HepG2 (cell line): Measurements from ENCODE around the gene INSRR. TPM values are rescaled to one million over a fixed set of nuclear protein-coding genes. Genes with fewer than 3 reads are reported as not detected.

ENCODE experiments used
- ATAC-seq: fragments of 200-7000 bp; cut with Tn5 transposase; 3 replicates; pipeline ENCODE4 v1.9.1; 2020; ENCODE audit warnings: mild to moderate bottlenecking, moderate library complexity
- BruUV-seq: library from RNA; stranded (reverse); fragments of 400-500 nt; replicated peaks from 2 replicates; lab custom pipeline; 2021; lab: Mats Ljungman, UMichigan
- CTCF ChIA-PET: fragments of 300-600 bp; formaldehyde crosslinking; extraction: SDS; loops from one replicate; lab custom pipeline; 2021; ENCODE audit warnings: low total read pairs, inconsistent platforms, low intra/inter-chr PET ratio; lab: Yijun Ruan, JAX
- POLR2A ChIA-PET: fragments of 350-600 bp; sonication (Branson Sonifier 250); formaldehyde crosslinking; loops from one replicate; lab custom pipeline; 2020; ENCODE audit warnings: antibody characterized with exemption, inconsistent platforms; lab: Yijun Ruan, JAX
- DNase-seq: peaks from one replicate; pipeline ENCODE4 v3.0.0-alpha.2; 2015; ENCODE audit warnings: low spot score
- FAIRE-seq: peaks from 3 replicates; lab custom pipeline; 2011; peaks lifted over from hg19 to GRCh38; lab: Jason Lieb, UNC
- H2AFZ ChIP-seq: one replicate; pipeline ENCODE4 v1.6.1; 2011; ENCODE audit warnings: low read length, inconsistent platforms
- H3K27ac ChIP-seq: fragments of 300-600 bp; 3 replicates; pipeline ENCODE4 v1.8.0; 2011; ENCODE audit warnings: mixed run types, mild to moderate bottlenecking, mixed read lengths, low read length, inconsistent platforms; ENCODE audit not compliant: insufficient read depth; ENCODE audit errors: extremely low read length
- H3K27me3 ChIP-seq, 2 experiments: fragments of 200-600 bp in 1 of 2; 2 replicates in 1 of 2; 3 replicates in 1 of 2; pipeline versions ENCODE4 v1.6.0 to v1.8.0; 2011; ENCODE audit warnings: low read length in 2 of 2, mild to moderate bottlenecking in 2 of 2, moderate library complexity in 2 of 2, inconsistent platforms in 1 of 2; ENCODE audit not compliant: insufficient read depth in 2 of 2, control insufficient read depth in 1 of 2
- H3K36me3 ChIP-seq, 2 experiments: fragments of 200-600 bp in 1 of 2; replicated peaks in 1 of 2; 2 replicates in 1 of 2; 3 replicates in 1 of 2; pipeline versions ENCODE4 v1.5.1 to v1.8.0; 2011; ENCODE audit warnings: low read length in 2 of 2, inconsistent platforms in 1 of 2; ENCODE audit not compliant: insufficient read depth in 2 of 2, control insufficient read depth in 1 of 2
- H3K4me1 ChIP-seq: 2 replicates; pipeline ENCODE4 v1.5.1; 2012; ENCODE audit warnings: low read length, inconsistent platforms; ENCODE audit not compliant: insufficient read depth
- H3K4me2 ChIP-seq: 2 replicates; pipeline ENCODE4 v1.6.0; 2011; ENCODE audit warnings: low read depth, low read length, inconsistent platforms
- H3K4me3 ChIP-seq, 3 experiments: fragments of 200-600 bp in 1 of 3; sonication (generic), shearing (Covaris generic) in 1 of 3; replicated peaks in 1 of 3; 2 replicates each; pipeline ENCODE4 v1.5.1; 2011 to 2016; ENCODE audit warnings: low read length in 3 of 3, inconsistent platforms in 2 of 3, low read depth in 2 of 3, mild to moderate bottlenecking in 2 of 3, control low read depth in 1 of 3, mixed read lengths in 1 of 3; ENCODE audit not compliant: insufficient read depth in 1 of 3
- H3K79me2 ChIP-seq: one replicate; pipeline ENCODE4 v1.6.1; 2011; ENCODE audit warnings: low read length, inconsistent platforms; ENCODE audit not compliant: insufficient read depth
- H3K9ac ChIP-seq: 2 replicates; pipeline ENCODE4 v1.6.0; 2011; ENCODE audit warnings: mild to moderate bottlenecking, low read depth, low read length, inconsistent platforms; ENCODE audit not compliant: insufficient read depth
- H3K9me3 ChIP-seq: 2 replicates; pipeline ENCODE4 v1.5.1; 2012; ENCODE audit warnings: mild to moderate bottlenecking, low read length
- H4K20me1 ChIP-seq: 2 replicates; pipeline ENCODE4 v1.6.0; 2011; ENCODE audit warnings: inconsistent platforms, mild to moderate bottlenecking, low read length, moderate library complexity; ENCODE audit not compliant: insufficient read depth
- AGO2 ChIP-seq: fragments of 200-400 bp; formaldehyde crosslinking; optimal IDR thresholded peaks from 2 replicates; pipeline ENCODE3; 2017; ENCODE audit warnings: mild to moderate bottlenecking, low read depth, low read length, moderate library complexity
- ARID2 ChIP-seq: sonication (generic); formaldehyde crosslinking; IDR thresholded peaks from 2 replicates; pipeline ENCODE4 v1.8.1; 2022; ENCODE audit warnings: mild to moderate bottlenecking, missing genetic modification reagents, borderline replicate concordance
- ARNT ChIP-seq: fragments of 450-650 bp; IDR thresholded peaks from 2 replicates; pipeline ENCODE4 v1.6.1; 2017
- CCAR2 ChIP-seq: fragments of 200-400 bp; formaldehyde crosslinking; optimal IDR thresholded peaks from 2 replicates; pipeline ENCODE3; 2018; ENCODE audit warnings: low read depth, mild to moderate bottlenecking, low read length, moderate library complexity
- ETV6 ChIP-seq: sonication (generic); formaldehyde crosslinking; conservative IDR thresholded peaks from 2 replicates; pipeline ENCODE4 v1.4.0; 2020; ENCODE audit warnings: missing genetic modification reagents
- GFI1 ChIP-seq: sonication (generic); formaldehyde crosslinking; IDR thresholded peaks from 2 replicates; pipeline ENCODE4 v1.5.0; 2020; ENCODE audit warnings: missing genetic modification reagents, mild to moderate bottlenecking, borderline replicate concordance
- HNRNPLL ChIP-seq: fragments of 200-400 bp; formaldehyde crosslinking; IDR thresholded peaks from 2 replicates; pipeline ENCODE4 v1.6.1; 2017; ENCODE audit warnings: mild to moderate bottlenecking, low read depth, low read length; ENCODE audit not compliant: poor library complexity, severe bottlenecking
- IKZF1 ChIP-seq: fragments of 450-650 bp; IDR thresholded peaks from 2 replicates; pipeline ENCODE4 v1.7.1; 2016
- JUND ChIP-seq: sonication (generic); formaldehyde crosslinking; IDR thresholded peaks from 2 replicates; pipeline ENCODE4 v1.8.0; 2022; ENCODE audit warnings: mild to moderate bottlenecking, missing genetic modification reagents
- KAT7 ChIP-seq: IDR thresholded peaks from 2 replicates; pipeline ENCODE4 v1.6.1; 2018; ENCODE audit warnings: borderline replicate concordance, missing compliant biosample characterization
- MAZ ChIP-seq, 2 experiments: sonication (generic) in 1 of 2; formaldehyde crosslinking in 1 of 2; IDR thresholded peaks; 2 replicates each; pipeline versions ENCODE4 v1.5.0 to v1.6.1; 2012 to 2020; ENCODE audit warnings: low read depth in 2 of 2, mild to moderate bottlenecking in 2 of 2, borderline replicate concordance in 1 of 2, improper control_type of control experiment in 1 of 2, low read length in 1 of 2, missing genetic modification reagents in 1 of 2, moderate library complexity in 1 of 2
- MEF2D ChIP-seq: sonication (generic); formaldehyde crosslinking; IDR thresholded peaks from 2 replicates; pipeline ENCODE4 v1.5.1; 2020; ENCODE audit warnings: mild to moderate bottlenecking, missing genetic modification reagents
- NFE2L2 ChIP-seq: fragments of 150-350 bp; IDR thresholded peaks from 2 replicates; pipeline ENCODE4 v1.6.1; 2014; ENCODE audit warnings: low read length
- REPIN1 ChIP-seq: sonication (generic); formaldehyde crosslinking; IDR thresholded peaks from 2 replicates; pipeline ENCODE4 v1.8.0; 2022; ENCODE audit warnings: missing genetic modification reagents, low read depth, mild to moderate bottlenecking, borderline replicate concordance
- SMYD3 ChIP-seq: sonication (generic); formaldehyde crosslinking; IDR thresholded peaks from 2 replicates; pipeline ENCODE4 v1.8.1; 2023; ENCODE audit warnings: mild to moderate bottlenecking, missing genetic modification reagents
- TARDBP ChIP-seq: sonication (generic); formaldehyde crosslinking; IDR thresholded peaks from 2 replicates; pipeline ENCODE4 v1.8.0; 2022; ENCODE audit warnings: mild to moderate bottlenecking, missing genetic modification reagents
- TSC22D2 ChIP-seq: sonication (generic); formaldehyde crosslinking; IDR thresholded peaks from 2 replicates; pipeline ENCODE4 v1.5.1; 2020; ENCODE audit warnings: missing genetic modification reagents, mild to moderate bottlenecking, borderline replicate concordance
- ZNF335 ChIP-seq: sonication (generic); formaldehyde crosslinking; IDR thresholded peaks from 2 replicates; pipeline ENCODE4 v1.4.0; 2020; ENCODE audit warnings: missing genetic modification reagents
- ZNF549 ChIP-seq: sonication (generic); formaldehyde crosslinking; IDR thresholded peaks from 2 replicates; pipeline ENCODE4 v1.5.0; 2020; ENCODE audit warnings: missing genetic modification reagents
- ZNF550 ChIP-seq: sonication (generic); formaldehyde crosslinking; IDR thresholded peaks from 2 replicates; pipeline ENCODE4 v1.4.0; 2020; ENCODE audit warnings: mild to moderate bottlenecking, missing genetic modification reagents, borderline replicate concordance
- ZNF782 ChIP-seq: sonication (generic); formaldehyde crosslinking; IDR thresholded peaks from 2 replicates; pipeline ENCODE4 v1.4.0; 2020; ENCODE audit warnings: missing genetic modification reagents, mild to moderate bottlenecking, borderline replicate concordance
- ZSCAN21 ChIP-seq: sonication (generic); formaldehyde crosslinking; IDR thresholded peaks from 2 replicates; pipeline ENCODE4 v1.8.0; 2022; ENCODE audit warnings: mild to moderate bottlenecking, missing genetic modification reagents, moderate library complexity, borderline replicate concordance
- WGBS: methylation state at CpG from one replicate; pipeline ENCODE4 v1.1.6; 2017; ENCODE audit warnings: low lambda C conversion rate; 5-methylcytosine and 5-hydroxymethylcytosine counted together
- in situ Hi-C: cut with HindIII; loops from 2 replicates; pipeline ENCODE4 v1.10.0; 2017; ENCODE audit warnings: low pct_unique_long_range_greater_than_20kb; ENCODE audit not compliant: extremely low pct_ligation_motif_present
- intact Hi-C: fragments of 100-400 bp; cut with micrococcal nuclease; formaldehyde crosslinking; loops from one replicate; pipeline ENCODE4 v1.10.0; 2022; ENCODE audit not compliant: unreplicated experiment
- polyA plus RNA-seq, 8 experiments: library from polyadenylated mRNA; depleted of rRNA in 3 of 8; stranded (reverse) in 7 of 8; unstranded in 1 of 8; fragments of >200 nt; fragmentation: Illumina TruSeq in 4 of 8; extraction: Trizol in 4 of 8; gene quantifications; 2 replicates each; pipeline versions ENCODE4 v1.2.1 to v1.2.3, GENCODE V29; 2011 to 2016; ENCODE audit warnings: low read depth in 4 of 8, missing spikeins in 1 of 8, mixed read lengths in 1 of 8; ENCODE audit not compliant: insufficient read depth in 1 of 8
- total RNA-seq, 5 experiments: library from RNA; depleted of rRNA; stranded (reverse); fragments of >200 nt; fragmentation: Illumina TruSeq; extraction: Trizol; gene quantifications; 2 replicates each; pipeline ENCODE4 v1.2.3, GENCODE V29; 2016; ENCODE audit warnings: low read depth in 1 of 5
- TF ChIP-seq, protein P1 (sequence below): sonication (generic); formaldehyde crosslinking; IDR thresholded peaks from 2 replicates; pipeline ENCODE4 v1.5.0; 2020; ENCODE audit warnings: mild to moderate bottlenecking, missing genetic modification reagents

Gene INSRR
- total and polyA plus RNA-seq, 2 of the 13 experiments (the other 11 are each of a cell fraction or from before 2014, with no cell fraction given), result not detected

DNA sequence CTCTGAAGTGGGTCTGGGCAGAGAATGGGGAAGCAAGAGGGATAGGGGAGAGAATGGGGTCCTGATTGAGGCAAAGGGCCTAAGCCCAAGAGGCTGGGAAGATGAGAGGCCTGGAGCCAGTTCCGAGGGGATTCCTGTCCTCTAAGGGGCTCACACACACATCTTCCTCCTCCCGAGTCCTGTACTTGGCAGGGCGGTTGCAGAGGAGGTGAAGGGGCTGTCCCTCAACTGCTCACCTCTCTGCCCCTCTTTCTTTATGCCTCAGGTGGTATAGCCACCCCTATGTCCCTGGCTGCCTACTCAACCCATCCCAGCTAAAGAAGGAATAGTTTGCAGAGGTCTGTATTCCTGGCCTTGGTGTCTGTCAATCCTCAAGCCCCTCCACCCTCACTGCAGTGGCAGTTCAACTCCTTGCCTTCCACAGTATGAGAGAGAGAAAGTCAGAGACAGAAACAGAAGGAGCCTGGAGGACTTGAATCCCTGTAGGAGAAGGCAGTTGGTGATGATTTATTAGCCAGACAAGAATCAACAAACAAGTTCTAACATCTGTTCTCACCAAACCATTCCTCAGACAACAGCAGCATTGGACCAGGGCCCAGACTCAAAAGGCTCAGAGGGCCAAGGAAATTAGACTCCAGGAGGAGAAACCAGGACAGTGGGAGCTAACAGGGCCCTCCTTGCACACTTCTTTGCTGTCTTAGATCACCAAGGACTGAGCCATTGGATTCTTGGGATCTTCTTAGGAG lies 53.0 kb downstream of the INSRR start (continued):
- TF ChIP-seq IKZF1 (no peak), TARDBP (no peak), REPIN1 (CRISPR knock-in tag) (no peak), SMYD3 (CRISPR knock-in tag) (no peak), ZNF782 (CRISPR knock-in tag) (no peak), ARID2 (no peak)

GRCh38 chr1:156804572-156805243 lies 54.2 kb downstream of the INSRR start:
- H3K36me3 ChIP-seq, result peaks cover 10 to 16% of the 10 kb centered on the region in 2 experiments; a peak in 4 of 5 replicates
- no peak overlapping the region for H3K4me3 ChIP-seq
- BruUV-seq, result no TSS peak
- H3K4me2 ChIP-seq, result no peak overlapping the region
- H3K9ac ChIP-seq, result no peak overlapping the region
- no peak overlapping the region for H3K27ac ChIP-seq
- DNase-seq, result no peak
- H3K4me1 ChIP-seq, result no peaks in the 10 kb centered on the region
- H3K9me3 ChIP-seq, result no peaks in the 10 kb centered on the region
- no peak for FAIRE-seq
- no peaks in the 10 kb centered on the region for H4K20me1 ChIP-seq
- 63% methylated on average over 5 of the region's 6 CpGs for WGBS
- no peak for ATAC-seq
- intact Hi-C loops (no loop called here), in situ Hi-C loops (no loop called here)
- no peaks in the 10 kb centered on the region for H3K79me2 ChIP-seq
- ChIA-PET POLR2A (interaction anchor here (1.2 kb wide), 1 partner anchor 9 kb away, joined by 3 read pairs; no protein-coding TSS in a partner anchor), CTCF (no interaction called here)
- no peak overlapping the region for H2AFZ ChIP-seq
- H3K27me3 ChIP-seq, result no peaks in the 10 kb centered on the region
- TF ChIP-seq ETV6 (CRISPR knock-in tag), result no peak
- TF ChIP-seq JUND (CRISPR knock-in tag), result no peak
- no peak for TF ChIP-seq KAT7
- no peak for TF ChIP-seq TSC22D2 (CRISPR knock-in tag)
- no peak for TF ChIP-seq ZNF549 (CRISPR knock-in tag)
- TF ChIP-seq MAZ (IDR thresholded peaks at IDR 0.05; ENCODE audit: borderline replicate concordance, low read depth, low read length), result no peak
- TF ChIP-seq MAZ (CRISPR knock-in tag; IDR thresholded peaks at IDR 0.05; ENCODE audit: low read depth), result no peak
- TF ChIP-seq HNRNPLL, result no peak
- no peak for TF ChIP-seq ARNT
- TF ChIP-seq, protein P1, sequence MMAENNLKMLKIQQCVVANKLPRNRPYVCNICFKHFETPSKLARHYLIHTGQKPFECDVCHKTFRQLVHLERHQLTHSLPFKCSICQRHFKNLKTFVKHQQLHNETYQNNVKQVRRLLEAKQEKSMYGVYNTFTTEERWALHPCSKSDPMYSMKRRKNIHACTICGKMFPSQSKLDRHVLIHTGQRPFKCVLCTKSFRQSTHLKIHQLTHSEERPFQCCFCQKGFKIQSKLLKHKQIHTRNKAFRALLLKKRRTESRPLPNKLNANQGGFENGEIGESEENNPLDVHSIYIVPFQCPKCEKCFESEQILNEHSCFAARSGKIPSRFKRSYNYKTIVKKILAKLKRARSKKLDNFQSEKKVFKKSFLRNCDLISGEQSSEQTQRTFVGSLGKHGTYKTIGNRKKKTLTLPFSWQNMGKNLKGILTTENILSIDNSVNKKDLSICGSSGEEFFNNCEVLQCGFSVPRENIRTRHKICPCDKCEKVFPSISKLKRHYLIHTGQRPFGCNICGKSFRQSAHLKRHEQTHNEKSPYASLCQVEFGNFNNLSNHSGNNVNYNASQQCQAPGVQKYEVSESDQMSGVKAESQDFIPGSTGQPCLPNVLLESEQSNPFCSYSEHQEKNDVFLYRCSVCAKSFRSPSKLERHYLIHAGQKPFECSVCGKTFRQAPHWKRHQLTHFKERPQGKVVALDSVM (CRISPR knock-in tag), result no peak
- TF ChIP-seq CCAR2, result no peak
- TF ChIP-seq MEF2D, result no peak
- no peak for TF ChIP-seq NFE2L2
- TF ChIP-seq GFI1 (CRISPR knock-in tag), result no peak
- TF ChIP-seq ZNF550, result no peak
- no peak for TF ChIP-seq AGO2
- no peak for TF ChIP-seq ZNF335 (CRISPR knock-in tag)
- TF ChIP-seq ZSCAN21 (CRISPR knock-in tag), result no peak
